ENCODE results near the gene KRT78. TPM values are rescaled to one million over a fixed set of nuclear protein-coding genes. Genes with fewer than 3 reads are reported as not detected.

The KRT78 gene
- total and polyA plus RNA-seq, 2 donors (not counting 1 experiment from before 2014, with no cell fraction given): not detected

DNA sequence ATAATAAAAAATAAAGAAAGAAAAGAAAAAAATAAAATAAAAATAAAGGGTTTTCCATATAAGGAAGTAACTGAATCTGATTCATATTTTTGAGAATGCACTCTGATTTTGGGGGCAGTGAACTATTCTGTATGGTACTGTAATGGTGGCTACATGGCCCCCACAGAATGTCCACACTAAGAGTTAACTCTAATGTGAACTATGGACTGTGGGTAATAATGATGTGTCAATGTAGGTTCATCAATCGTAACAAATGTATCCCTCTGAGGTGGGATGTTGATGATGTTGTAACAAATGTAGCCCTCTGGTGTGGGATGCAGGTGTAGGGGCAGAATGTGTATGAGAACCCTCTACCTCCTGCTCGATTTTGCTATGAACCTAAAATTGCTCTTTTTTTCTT lies 42.2 kb upstream of the KRT78 start:
- Histone ChIP-seq H3K4me2 (replicated peaks; ENCODE audit: low read depth, low read length, poor library complexity, severe bottlenecking) (no peak overlapping the region), H3K4me1 (ENCODE audit: control insufficient read depth in 2 of 2, insufficient read depth in 2 of 2, low read length in 2 of 2) (no peaks in the 10 kb centered on the region), H2AFZ (ENCODE audit: insufficient read depth, low read depth, low read length, poor library complexity, severe bottlenecking) (no peak overlapping the region), H3K27me3 (replicated peaks in 1 of 4; ENCODE audit: control extremely low read depth in 1 of 4, control insufficient read depth in 3 of 4, insufficient read depth in 4 of 4, low read length in 3 of 4) (peaks cover 0 to 6% (median 0%) of the 10 kb centered on the region in 4 experiments), H3K27ac (ENCODE audit: low read length in 2 of 2) (no peak overlapping the region), H3K9ac (ENCODE audit: low read length) (no peak overlapping the region), H4K20me1 (ENCODE audit: control insufficient read depth, insufficient read depth, low read length, poor library complexity, severe bottlenecking) (no peaks in the 10 kb centered on the region), H3K4me3 (ENCODE audit: control extremely low read depth in 1 of 5, extremely low read depth in 1 of 5, insufficient read depth in 1 of 5, low read depth in 2 of 5, low read length in 4 of 5) (no peak overlapping the region), H3K36me3 (replicated peaks in 1 of 2; ENCODE audit: control extremely low read depth in 1 of 2, control insufficient read depth in 1 of 2, extremely low read depth in 1 of 2, insufficient read depth in 2 of 2, low read length in 1 of 2) (no peaks in the 10 kb centered on the region), H3K79me2 (ENCODE audit: control insufficient read depth, insufficient read depth, low read length) (no peaks in the 10 kb centered on the region), H3K9me3 (ENCODE audit: control extremely low read depth in 1 of 3, control insufficient read depth in 2 of 3, insufficient read depth in 1 of 3, low read length in 2 of 3) (peaks cover 0 to 4% (median 0%) of the 10 kb centered on the region in 3 donors)
- no peak overlapping the region for H3K4me3 Mint-ChIP-seq
- TF ChIP-seq, protein P1, sequence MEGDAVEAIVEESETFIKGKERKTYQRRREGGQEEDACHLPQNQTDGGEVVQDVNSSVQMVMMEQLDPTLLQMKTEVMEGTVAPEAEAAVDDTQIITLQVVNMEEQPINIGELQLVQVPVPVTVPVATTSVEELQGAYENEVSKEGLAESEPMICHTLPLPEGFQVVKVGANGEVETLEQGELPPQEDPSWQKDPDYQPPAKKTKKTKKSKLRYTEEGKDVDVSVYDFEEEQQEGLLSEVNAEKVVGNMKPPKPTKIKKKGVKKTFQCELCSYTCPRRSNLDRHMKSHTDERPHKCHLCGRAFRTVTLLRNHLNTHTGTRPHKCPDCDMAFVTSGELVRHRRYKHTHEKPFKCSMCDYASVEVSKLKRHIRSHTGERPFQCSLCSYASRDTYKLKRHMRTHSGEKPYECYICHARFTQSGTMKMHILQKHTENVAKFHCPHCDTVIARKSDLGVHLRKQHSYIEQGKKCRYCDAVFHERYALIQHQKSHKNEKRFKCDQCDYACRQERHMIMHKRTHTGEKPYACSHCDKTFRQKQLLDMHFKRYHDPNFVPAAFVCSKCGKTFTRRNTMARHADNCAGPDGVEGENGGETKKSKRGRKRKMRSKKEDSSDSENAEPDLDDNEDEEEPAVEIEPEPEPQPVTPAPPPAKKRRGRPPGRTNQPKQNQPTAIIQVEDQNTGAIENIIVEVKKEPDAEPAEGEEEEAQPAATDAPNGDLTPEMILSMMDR (IDR thresholded peaks at IDR 0.05): no peak
- no peak for TF ChIP-seq EZH2 (IDR thresholded peaks at IDR 0.05; ENCODE audit: borderline replicate concordance, insufficient read depth, low read depth, low read length, poor library complexity, severe bottlenecking)
- ATAC-seq (ENCODE audit: low read depth) (no peak), DNase-seq (no peak)
- peaks cover 15% of the 10 kb centered on the region for H3K27me3 Mint-ChIP-seq
- no peak overlapping the region for H3K27ac Mint-ChIP-seq
- POLR2A ChIA-PET: no interaction called here
- H3K9me3 Mint-ChIP-seq (ENCODE audit: insufficient read depth): no peaks in the 10 kb centered on the region
- intact Hi-C loops (cut with micrococcal nuclease): no loop called here
- WGBS (ENCODE audit: insufficient coverage): no CpG with 5 or more reads among the region's 2 CpGs
- H3K4me1 Mint-ChIP-seq: no peaks in the 10 kb centered on the region
- CTCF ChIA-PET: no interaction called here

DNA sequence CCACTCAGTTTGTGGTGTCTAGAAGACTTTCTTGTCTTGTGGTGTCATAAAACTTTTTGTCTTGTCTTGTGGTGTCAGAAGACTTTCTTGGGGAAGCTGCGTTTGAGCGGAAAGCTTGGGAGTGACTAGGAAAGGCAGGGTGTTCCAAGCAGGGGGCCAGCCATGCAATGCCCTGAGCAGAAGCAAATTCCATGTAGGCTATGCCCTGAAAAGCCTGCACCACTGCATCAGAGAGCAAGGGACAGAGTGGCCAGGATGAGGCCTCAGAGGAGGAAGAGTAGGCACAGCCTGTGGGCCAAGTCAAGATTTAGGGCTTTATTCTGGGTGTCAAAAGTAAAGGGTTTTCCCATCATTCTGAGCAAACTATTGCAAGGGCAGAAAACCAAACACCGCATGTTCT lies 41.6 kb upstream of the KRT78 start:
- Histone ChIP-seq H3K27ac (ENCODE audit: low read length in 2 of 2) (no peak overlapping the region), H3K9me3 (ENCODE audit: control extremely low read depth in 1 of 3, control insufficient read depth in 2 of 3, insufficient read depth in 1 of 3, low read length in 2 of 3) (peaks cover 0 to 4% (median 0%) of the 10 kb centered on the region in 3 donors), H4K20me1 (ENCODE audit: control insufficient read depth, insufficient read depth, low read length, poor library complexity, severe bottlenecking) (no peaks in the 10 kb centered on the region), H2AFZ (ENCODE audit: insufficient read depth, low read depth, low read length, poor library complexity, severe bottlenecking) (no peak overlapping the region), H3K4me2 (replicated peaks; ENCODE audit: low read depth, low read length, poor library complexity, severe bottlenecking) (no peak overlapping the region), H3K4me1 (ENCODE audit: control insufficient read depth in 2 of 2, insufficient read depth in 2 of 2, low read length in 2 of 2) (no peaks in the 10 kb centered on the region), H3K36me3 (replicated peaks in 1 of 2; ENCODE audit: control extremely low read depth in 1 of 2, control insufficient read depth in 1 of 2, extremely low read depth in 1 of 2, insufficient read depth in 2 of 2, low read length in 1 of 2) (no peaks in the 10 kb centered on the region), H3K9ac (ENCODE audit: low read length) (no peak overlapping the region), H3K27me3 (replicated peaks in 1 of 4; ENCODE audit: control extremely low read depth in 1 of 4, control insufficient read depth in 3 of 4, insufficient read depth in 4 of 4, low read length in 3 of 4) (peaks cover 0 to 6% (median 0%) of the 10 kb centered on the region in 4 experiments), H3K79me2 (ENCODE audit: control insufficient read depth, insufficient read depth, low read length) (no peaks in the 10 kb centered on the region), H3K4me3 (ENCODE audit: control extremely low read depth in 1 of 5, extremely low read depth in 1 of 5, insufficient read depth in 1 of 5, low read depth in 2 of 5, low read length in 4 of 5) (no peak overlapping the region)
- Mint-ChIP-seq H3K4me1 (no peaks in the 10 kb centered on the region), H3K27me3 (peaks cover 15% of the 10 kb centered on the region), H3K4me3 (no peak overlapping the region), H3K27ac (no peak overlapping the region), H3K9me3 (ENCODE audit: insufficient read depth) (no peaks in the 10 kb centered on the region)
- ChIA-PET POLR2A (no interaction called here), CTCF (interaction anchor here (1.0 to 1.4 kb wide), 2 partner anchors 11 to 90 kb away, joined by 3 to 4 read pairs; no protein-coding TSS in a partner anchor)
- TF ChIP-seq, protein P1 (IDR thresholded peaks at IDR 0.05): no peak
- no peak for TF ChIP-seq EZH2 (IDR thresholded peaks at IDR 0.05; ENCODE audit: borderline replicate concordance, insufficient read depth, low read depth, low read length, poor library complexity, severe bottlenecking)
- WGBS (ENCODE audit: insufficient coverage): 94% methylated on average over 2 of the region's 3 CpGs
- ATAC-seq (ENCODE audit: low read depth): no peak
- DNase-seq: no peak
- intact Hi-C loops (cut with micrococcal nuclease): no loop called here
